Femur (tissue), 1 donor: ENCODE data around the gene SLC2A8.

ENCODE experiments used
- DNase-seq: peaks from one replicate; pipeline ENCODE4 v3.0.0-alpha.2; 2017

Gene SLC2A8, protein sequence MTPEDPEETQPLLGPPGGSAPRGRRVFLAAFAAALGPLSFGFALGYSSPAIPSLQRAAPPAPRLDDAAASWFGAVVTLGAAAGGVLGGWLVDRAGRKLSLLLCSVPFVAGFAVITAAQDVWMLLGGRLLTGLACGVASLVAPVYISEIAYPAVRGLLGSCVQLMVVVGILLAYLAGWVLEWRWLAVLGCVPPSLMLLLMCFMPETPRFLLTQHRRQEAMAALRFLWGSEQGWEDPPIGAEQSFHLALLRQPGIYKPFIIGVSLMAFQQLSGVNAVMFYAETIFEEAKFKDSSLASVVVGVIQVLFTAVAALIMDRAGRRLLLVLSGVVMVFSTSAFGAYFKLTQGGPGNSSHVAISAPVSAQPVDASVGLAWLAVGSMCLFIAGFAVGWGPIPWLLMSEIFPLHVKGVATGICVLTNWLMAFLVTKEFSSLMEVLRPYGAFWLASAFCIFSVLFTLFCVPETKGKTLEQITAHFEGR

DNA sequence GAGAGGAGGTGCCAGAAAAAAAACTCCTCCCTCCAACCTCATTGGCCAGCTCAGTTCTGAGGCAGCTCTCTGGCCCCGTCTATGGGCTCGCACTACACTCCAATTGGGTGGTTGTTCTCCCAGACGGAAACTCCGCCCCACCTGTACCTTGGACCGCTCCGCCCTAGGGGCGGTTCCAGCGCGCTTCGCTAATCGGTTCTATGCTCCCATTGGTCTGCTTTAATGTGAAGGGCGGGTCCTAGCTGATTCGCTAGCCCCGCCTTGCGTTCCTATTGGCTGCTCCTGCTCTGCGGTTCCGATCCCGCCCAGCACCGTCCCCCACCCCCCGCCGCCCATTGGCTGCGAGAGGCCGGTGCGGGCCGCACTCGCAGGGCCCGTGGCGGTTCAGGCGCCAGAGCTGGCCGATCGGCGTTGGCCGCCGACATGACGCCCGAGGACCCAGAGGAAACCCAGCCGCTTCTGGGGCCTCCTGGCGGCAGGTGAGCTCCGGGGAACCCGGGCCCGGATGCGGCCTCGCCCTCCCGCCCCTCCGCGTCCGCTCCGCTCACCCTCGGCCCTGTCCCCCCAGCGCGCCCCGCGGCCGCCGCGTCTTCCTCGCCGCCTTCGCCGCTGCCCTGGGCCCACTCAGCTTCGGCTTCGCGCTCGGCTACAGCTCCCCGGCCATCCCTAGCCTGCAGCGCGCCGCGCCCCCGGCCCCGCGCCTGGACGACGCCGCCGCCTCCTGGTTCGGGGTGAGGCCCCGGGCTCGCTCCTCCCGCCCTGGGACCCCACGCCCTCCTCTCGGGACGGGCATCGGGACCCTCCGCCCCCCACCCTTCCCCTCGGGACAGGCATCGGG is at the start of gene SLC2A8:
TSS of gene SLC2A8 (plus strand) at position 362 of the 838 bp plus-strand sequence. CDS start at position 424, 62 bp downstream.
- peak; percentile 99 for DNase-seq

DNA sequence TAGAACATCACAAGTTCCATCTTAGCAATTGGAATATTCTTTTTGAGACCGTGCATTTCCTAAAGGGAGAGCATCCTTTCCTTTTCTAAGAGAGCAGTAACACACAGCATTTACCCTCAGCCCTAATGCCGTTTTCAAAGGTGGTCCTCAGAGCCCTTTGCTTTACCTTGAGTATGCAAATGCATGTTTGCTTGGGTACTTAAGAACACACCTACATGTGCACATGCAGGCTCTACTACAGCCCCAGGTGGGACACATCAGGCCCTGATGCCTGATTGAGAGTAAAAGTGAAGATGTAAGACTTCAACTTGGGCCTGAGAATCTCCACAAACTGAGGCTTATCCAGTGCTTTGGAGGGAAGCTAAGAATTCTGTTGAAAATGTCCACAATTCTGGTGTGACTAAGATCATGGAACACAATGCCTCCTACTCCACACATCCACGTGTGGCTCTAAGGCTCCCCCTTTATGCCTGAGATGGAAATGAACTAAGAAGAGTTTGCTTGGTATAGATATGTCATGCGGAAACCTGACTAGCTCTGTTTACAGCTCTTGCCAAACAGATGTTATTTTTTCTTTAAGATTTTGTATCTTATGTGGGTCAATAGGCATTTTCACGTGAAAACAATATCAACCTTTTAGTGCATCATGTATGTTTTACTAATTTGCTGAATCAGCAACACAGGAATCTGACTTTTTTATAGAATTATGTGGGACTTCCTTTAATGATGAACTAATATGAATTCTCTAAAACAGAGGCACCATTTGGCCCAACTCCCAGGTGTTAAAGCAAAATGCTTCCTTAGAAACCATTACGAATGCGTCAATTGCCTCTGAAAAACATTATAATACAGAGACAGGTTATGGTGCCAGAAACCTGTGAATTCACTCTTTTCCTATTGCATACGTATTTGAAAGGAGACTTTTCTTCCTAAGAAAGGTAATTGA is 48.9 kb upstream of the SLC2A8 start:
- peak; percentile 54 for DNase-seq

DNA sequence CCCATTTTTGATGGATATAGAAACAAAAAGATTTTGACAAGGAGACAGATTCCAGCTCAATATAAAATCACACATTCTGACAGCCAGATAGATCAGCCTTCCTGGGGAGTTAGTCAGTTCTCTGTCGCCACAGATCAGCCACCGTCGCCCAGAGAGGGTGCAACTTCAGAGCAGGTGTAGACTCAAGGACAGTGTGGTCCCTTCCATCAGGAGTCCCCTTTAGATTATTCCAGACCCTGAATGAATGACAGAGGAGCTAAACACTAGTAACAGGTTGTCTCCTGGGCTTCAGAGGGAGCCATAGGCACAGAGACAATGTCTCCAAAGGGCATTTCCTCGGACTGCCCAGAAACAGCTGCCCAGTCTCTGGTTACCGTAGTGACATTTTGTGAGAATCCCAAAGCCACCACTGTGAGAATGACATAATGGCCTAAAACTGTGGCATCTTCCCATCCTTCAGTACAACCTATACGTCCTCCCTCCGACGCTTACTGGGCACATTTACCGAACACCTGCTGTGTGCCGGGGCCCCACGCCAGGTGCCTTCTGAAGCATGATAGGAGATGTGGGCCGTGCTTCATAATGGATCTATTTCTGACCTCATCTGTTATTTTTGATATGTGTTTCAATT is 47.4 kb upstream of the SLC2A8 start:
- DNase-seq, result no peak

DNA sequence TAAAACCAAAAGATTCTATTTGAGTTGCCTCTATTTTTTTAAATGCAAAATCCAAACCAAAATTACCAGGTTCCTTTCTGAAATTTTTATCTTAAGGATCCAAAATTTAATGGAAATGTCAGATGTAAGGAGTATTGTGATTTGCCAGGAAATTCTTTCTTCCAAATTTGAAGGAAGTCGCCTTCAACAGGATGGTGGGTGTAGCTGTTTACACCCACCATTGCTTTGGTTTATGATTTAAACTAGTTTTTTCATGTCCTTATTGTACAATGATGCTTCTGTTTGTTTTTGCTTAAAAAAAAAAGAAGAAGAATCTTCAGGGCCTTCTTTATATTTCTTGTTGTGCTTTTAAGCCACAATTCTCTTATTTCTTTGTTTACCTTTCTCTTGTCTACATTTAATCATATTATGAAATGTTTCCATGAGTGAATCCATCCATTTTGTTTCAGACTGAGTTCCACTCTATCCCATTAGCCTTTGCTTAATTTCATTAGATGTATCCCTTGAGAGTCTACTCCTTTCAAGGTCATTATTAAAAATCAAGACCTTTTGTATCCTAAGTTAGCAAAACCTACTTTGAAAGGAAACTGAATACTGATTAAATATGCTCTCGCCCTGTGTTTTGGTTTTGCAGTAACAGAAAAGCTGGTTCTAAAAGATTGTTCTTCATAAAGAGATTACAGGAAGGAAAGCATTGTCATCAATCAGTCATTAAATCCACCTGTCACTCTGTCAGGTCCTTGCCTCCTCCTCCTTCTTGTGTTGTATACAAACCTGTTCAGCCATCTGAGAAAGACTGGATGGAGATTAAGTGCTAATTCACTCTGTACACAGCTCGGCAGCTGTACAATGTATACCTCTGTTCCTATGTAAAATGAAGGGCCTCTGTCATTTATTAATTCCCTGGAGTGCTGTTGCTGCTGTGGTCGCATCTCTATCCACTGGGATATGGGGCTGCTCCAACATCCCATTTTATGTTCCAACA is 45.5 kb upstream of the SLC2A8 start:
- DNase-seq, result no peak

DNA sequence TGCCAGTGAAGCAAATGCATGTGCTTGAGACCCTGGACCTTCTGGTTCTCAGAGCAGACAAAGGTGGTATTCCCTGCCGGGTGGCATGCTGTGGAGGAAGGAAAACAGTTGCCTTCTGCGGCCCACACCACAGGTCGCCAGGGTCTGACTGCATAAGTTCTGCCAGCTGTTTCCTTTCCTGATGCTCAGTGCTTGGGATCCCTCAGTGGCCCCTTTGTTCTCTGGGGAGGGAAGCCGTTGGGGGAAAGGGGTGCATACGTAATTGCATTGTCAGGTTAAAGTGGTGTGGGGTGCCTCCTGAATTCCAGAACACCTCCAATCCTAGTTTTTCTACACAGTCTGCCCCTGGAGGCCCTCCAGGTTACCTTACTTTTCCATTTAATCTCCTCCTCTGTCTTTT is 43.1 kb upstream of the SLC2A8 start:
- DNase-seq, result no peak

DNA sequence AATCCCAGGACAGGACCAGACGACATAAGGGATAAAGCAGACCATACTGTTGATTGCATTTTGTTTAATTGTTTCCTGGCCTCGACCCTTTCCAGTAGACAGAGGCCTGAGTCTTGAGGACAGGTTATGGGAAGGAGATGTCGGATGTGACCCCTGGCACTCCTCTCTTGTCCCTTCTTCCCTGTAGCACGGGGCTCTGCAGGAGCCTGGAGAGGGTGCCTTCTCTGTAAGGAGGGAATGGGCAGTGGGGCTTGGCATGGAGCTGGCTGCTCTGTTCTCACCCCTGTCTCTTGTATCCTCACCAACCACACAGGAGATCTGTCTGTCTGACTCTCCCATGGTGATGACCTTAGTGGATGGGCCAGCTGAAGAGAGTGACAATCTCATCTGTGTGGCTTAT is 40.1 kb upstream of the SLC2A8 start:
- DNase-seq, result no peak

DNA sequence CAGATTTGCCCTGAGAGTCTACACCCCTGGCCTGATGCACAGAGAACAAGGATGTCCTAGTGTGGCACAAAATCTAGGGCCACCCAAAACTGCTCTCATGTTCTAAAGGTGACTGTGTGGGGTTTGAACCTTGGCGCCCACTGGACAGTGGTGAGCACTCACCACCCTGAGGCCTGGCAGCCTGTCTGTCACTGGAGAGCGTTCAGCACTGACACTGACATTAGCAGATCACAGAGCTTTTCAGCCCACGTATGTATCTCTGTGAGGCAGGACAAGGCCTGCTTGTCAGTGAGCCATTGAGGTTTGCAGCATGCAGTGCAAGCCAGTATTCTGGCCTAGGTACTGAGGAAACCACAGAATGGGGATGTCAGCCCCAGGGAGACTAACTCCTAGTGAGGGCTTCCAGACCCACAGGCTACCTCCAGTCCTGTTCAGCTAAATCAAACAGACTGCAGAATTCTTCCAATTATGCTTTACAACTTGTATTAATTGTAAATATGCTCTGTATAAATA is 38.9 kb upstream of the SLC2A8 start:
- DNase-seq, result no peak

DNA sequence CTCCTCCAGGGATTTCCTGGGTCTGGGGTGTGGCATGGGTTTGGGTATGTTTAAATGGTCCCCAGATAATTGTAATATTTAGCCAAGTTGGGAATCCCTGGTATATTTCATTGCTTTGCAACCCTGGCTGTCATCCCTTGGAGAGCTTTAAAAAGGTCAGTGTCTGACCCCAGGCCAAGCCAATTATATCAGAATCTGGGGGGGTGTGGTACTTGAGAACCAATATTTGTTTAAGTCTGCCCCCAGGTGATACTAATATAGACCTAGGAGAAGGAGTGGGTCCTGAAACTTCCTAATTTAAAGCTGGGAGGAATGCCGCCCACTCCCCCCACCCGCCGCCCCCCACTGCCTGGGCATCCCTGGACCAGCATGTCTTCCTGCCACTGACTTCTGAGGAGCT is 38.2 kb upstream of the SLC2A8 start:
- no peak for DNase-seq

DNA sequence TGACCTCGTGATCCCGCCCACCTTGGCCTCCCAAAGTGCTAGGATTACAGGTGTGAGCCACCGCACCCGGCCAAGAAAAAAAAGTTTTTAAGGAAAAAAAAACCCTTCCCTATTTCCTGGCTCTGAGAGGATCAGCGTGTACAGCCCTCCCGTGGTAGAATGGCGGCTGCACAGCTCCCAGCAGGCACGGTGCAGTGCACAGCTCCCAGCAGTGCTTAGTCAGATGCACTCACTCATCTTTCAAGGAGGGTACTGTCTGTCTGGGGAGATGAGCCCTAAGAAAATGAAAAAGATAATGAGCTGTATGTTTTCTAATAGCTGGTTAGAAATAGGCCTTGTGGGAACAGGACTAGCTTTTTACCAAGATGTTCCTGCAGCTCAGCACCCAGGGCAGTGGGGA is 36.7 kb upstream of the SLC2A8 start:
- no peak for DNase-seq

DNA sequence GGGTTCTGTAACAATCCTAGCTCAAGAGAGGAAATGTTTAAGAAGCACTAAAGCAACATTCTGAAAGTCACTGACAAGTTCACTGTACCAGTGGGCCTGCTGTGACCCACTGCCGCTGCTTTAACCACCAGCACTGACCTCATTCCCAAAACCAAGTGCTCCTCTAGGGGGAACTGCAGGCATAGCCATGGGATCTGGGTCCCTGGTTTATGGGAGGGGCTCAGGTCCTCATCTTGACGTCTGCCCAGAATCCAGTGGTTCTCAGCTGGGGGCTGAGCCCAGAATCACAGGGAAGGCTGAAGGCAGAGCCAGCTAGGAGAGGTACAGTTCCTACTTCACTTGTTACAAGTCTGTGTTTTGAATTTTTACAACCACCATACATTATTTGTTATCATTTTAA is 36.1 kb upstream of the SLC2A8 start:
- peak; percentile 55 for DNase-seq

DNA sequence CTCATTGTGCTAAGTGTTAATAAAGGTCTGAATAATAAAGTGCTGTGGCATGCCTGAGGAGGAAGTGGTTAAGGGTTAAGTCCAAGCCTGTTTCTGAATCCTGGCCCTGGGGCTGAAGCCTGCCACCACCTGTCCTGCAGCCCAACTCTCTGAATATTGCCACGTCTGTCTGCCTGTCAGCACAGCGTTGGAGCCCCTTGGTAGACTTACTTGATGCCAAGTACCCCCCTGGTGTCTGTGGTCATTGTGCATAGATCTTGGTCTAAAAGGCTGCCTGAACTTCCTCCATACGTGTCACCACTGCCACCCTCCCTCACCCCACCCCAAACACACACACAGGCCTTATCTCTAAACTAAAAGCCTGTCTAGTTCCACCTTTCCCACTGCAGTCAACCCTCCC is 35.4 kb upstream of the SLC2A8 start:
- DNase-seq, result no peak

DNA sequence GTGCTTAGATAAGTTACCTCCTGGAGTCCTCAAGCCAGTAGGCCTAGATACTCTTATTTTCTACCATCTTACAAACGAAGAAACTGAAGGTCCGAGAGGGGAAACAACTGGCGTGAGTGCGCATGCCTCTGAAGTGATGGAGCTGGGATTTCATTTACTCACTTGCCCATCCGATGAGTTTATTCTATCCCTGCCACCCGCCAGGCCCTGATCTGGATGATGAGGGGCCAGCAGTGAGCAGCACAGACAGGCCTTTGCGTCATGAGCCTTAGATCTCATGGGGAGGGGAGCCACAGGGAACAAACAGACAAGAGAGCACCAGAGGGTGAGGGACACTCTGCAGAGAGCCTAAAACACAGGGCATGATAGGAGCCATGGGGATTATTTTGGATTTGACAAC is 34.1 kb upstream of the SLC2A8 start:
- no peak for DNase-seq

DNA sequence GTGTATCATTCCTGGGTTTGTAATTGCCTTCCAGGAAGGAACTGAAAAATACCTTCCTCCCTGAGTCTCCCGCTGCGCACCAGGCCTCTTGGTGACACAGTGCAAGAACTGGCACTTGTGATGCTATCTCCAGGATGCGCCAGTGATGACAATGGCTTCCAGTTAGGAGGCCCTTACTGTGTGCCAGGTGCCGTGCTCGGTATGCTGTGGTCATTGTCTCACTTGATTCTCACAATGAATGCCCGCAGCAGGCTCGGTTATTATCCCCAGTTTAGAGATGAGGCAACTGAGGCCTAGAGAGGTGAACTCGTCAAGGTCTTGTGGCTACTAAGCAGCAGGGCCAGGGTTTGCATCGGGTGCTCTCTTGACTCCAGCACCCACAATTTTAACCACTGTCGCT is 31.5 kb upstream of the SLC2A8 start:
- DNase-seq, result no peak

DNA sequence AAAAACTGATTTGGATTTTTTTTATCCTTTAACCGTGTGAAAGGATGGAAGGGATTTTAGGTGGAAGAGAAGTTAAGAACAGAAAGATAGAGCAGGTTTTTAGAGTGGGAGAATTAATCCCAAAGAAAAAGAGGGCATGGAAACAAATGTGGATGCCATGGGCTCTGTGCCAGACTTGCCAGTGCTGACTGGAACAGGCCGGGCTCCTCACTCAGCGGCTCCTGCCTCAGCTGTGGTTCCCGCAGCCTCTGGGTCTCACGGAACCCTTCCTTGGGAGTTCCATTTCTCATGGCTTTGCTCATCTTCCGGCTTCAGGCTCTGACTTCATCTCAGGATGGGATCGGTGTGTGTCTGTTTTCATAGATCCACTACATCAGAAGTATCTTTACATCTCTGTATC is 30.4 kb upstream of the SLC2A8 start:
- no peak for DNase-seq

DNA sequence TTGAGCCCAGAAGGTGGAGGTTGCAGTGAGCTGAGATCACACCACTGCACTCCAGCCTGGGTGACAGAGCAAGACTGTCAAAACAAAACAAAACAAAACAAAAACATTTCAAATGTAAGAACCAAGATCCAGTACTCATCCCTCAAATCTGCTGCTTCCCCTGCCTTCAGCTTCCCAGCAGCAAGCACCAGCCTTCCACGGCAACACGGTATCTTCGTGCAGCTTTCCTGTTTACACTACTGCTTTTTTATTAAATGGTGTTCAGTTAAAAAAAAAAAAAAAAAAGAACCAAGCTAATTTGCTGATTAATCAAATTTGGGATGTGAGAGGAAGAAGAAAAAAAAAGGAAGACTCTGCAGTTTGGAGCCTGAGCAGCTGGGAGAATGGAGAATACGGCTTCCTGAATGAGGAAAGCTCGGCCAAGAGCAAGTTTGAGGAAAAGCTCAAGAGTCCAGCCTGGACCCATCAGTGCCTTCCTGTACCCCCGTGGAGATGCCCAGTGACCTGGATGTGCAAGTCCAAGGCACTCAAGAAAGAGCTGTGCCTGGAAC is 28.0 kb upstream of the SLC2A8 start:
- no peak for DNase-seq

DNA sequence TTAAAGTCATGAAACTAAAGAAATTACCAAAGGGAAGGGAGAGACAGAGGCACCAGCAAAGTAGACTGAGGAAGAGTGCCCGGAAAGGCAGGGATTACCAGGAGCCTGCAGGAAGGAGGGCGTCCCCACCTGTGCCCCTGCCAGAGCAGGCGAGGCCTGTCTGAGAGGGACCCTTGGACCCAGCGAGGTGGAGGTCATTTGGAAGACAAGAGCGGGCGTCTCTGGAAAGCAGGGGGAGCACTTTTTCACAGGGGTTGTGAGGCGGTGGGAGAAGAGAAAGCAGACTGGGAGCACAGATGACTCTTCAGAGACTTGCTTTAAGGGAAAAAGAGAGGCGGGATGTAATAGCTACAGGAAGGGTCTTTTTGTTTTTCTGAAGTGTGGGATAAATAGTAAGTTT is 27.5 kb upstream of the SLC2A8 start:
- no peak for DNase-seq

DNA sequence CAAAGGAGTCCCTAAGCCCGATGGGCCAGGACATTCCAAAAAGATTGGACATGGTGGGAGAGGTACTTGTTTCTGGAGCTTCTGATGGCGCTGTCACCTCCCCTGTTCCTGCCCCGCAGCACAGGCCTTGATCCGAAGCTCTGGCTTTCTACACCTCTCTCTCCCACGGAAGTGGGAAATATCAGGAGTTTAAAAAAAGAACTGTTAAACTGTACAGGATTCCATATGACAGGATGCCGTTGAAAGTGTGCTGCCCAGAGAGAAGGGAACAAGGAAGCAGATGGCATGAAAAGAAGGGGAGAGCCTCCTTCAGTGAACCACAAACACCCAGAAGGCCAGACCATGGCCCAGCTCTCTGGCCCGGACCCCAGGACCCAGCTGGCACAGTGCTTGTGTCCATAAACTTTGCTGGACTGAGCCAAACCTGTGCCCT is 26.8 kb upstream of the SLC2A8 start:
- DNase-seq, result no peak

DNA sequence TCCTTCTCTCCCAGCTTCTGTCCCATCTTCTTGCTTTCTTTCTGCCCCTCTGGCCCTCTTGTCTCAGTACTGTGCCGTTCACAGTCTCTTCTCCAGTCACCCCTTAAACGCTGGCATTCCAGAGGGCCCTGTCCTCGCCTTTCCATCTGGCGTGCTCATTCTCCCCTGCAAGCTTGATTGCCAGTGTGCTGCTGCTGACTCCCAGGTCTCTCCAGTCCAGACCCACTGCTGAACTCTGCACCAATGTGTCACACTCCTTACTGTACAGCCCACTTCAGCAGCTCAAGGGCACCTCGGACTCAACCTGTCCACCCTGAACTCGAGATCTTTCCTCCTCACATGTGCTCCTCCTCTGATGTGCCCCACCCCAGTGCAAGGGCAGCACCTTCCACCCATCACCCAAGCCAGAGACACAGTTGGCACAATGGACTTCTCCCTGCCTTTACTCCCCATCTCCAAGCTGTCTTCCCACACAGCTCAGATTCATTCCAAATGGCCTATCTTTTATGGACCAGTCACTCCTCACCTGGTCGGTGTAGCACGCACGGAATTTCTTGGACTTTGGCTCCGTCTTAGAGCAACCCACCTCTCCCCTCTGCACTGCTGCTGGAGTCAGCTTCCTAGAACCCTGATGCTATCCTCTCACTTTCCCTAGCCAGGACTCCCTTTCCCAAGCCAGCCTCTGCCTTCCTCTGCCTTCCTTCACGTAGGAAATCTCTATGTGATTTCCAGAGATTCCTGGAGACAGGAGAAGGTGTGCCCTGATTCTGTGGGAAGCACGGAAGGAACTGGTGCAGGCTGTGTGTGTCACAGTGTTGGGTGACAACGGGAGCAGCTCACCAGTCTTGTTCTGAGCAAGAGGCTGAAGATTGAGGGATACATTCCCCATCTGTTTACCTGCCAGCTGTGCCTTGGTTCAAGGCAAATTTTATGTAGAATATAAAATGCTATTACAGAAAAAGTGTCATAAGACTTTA is 26.0 kb upstream of the SLC2A8 start:
- DNase-seq, result no peak

DNA sequence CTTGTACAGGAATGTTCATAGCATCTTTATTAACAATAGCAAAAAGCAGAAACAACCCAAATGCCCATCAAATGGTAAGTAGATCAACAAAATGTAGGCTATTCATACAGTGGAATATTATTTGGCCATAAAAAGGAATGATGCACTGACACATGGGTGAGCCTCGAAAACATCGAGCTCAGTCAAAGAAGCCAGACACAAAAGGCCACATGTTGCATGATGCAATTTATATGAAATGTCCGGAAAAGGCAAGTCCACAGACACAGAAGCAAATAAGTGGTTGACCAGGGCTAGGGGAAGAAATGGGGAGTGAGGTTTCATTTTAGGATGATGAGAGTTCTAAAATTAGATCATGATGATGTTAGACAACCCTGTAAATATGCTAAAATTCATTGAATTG is 16.5 kb upstream of the SLC2A8 start:
- DNase-seq, result no peak
